ENCODE measurements around the gene C1QTNF12.

The C1QTNF12 gene

DNA sequence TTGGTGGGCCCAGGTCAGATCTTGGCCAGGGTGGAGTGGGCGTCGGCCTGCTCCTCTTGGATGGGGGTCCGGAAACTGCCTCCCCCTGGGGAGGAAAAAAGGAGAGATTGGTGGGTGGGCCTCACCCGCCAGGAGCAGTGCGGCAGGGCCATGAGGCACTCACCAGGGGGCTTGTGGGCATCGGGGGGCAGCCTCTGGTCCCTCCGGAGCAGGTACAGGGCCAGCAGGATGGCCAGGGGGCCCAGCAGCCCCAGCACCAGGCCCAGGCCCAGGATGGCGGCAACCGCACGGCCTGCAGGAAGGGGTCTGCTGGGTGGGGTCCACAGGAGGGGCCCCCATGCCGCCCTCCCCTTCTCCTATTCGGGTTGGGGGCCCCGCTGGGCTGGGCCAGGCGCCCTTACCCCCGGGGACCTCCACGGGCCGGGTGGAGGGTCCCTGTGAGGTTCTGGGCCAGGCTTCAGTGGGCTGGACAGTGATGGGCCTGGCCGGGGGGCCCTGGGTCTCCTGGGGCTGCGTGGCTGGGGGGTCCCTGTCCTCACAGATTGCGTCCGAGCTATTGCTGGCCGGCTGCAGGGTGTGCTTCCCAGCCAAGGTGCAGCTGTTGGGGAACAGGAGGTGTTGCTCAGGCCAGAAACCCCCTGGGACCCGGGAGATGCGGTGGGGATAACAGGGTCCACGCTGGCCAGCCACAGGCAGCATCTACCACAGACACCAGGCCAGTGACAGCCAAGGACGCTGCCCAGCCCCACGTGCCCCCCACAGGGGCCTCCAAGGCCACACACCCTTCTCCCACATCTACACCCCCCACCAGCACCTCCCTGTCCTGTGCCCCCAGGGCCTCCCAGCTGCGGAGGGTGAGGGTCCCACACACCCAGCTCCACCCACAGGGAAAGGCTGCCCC, 34.7 kb downstream of the C1QTNF12 start:
- peaks cover 65% of the 10 kb centered on the region for H3K4me1 Mint-ChIP-seq
- H3K27ac Mint-ChIP-seq: peak overlapping the region; percentile 74
- H3K4me3 Mint-ChIP-seq: peak overlapping the region; percentile 93
- H3K9me3 Mint-ChIP-seq: no peaks in the 10 kb centered on the region
- DNase-seq (ENCODE audit: low spot score in 2 of 2): no peak
- ATAC-seq: no peak
- peaks cover 93% of the 10 kb centered on the region for H3K36me3 Mint-ChIP-seq

DNA sequence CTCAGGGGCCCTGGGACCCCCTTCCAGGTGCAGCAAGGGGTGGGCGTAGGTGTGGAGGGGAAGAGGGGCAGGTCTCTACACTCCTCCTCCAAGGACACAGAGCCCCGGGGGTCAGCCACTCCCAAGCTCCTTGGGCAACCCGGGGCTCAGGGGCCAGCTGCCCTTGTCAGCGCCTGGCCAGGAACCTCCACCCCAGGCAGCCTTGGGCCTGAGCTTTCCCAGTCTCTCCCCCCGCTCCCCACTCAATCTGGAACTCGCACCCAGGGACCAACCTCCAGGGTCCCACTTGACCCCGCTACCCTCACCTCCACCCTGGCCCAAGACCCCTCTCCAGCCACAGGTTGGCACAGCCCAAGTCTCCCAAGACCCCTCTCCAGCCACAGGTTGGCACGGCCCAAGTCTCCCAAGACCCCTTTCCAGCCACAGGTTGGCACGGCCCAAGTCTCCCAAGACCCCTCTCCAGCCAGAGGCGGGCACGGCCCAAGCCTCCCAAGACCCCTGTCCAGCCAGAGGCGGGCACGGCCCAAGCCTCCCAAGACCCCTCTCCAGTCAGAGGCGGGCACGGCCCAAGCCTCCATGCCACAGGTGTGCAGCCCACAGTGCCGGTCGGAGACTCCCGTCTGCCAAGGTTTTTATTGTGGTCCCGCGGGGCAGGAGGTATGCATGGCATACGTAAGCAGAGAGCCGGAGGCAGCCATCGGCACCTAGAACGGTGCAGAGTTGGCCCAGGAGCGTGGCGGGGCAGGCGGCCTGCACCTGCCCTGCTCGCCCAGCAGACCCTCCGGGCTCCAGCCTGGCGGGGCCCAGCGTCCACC, 35.6 kb downstream of the C1QTNF12 start:
- Mint-ChIP-seq H3K4me3 (peak overlapping the region; percentile 93), H3K27ac (peak overlapping the region; percentile 58), H3K36me3 (peaks cover 90% of the 10 kb centered on the region), H3K9me3 (no peaks in the 10 kb centered on the region), H3K4me1 (peaks cover 56% of the 10 kb centered on the region)
- DNase-seq (ENCODE audit: low spot score in 2 of 2): no peak
- no peak for ATAC-seq

- H3K4me1 Mint-ChIP-seq: peaks cover 43% of the 10 kb centered on the region
- ATAC-seq (peak; percentile 14), DNase-seq (ENCODE audit: low spot score in 2 of 2) (no peak)
- H3K27ac Mint-ChIP-seq: peak overlapping the region; percentile 97
- no peaks in the 10 kb centered on the region for H3K9me3 Mint-ChIP-seq
- peaks cover 90% of the 10 kb centered on the region for H3K36me3 Mint-ChIP-seq
- peak overlapping the region; percentile 93 for H3K4me3 Mint-ChIP-seq
Measured at GRCh38 chr1:1208713-1209433, 37.6 kb downstream of the C1QTNF12 start.

- H3K27ac Mint-ChIP-seq: peak overlapping the region; percentile 97
- peaks cover 86% of the 10 kb centered on the region for H3K36me3 Mint-ChIP-seq
- ATAC-seq (no peak), DNase-seq (ENCODE audit: low spot score in 2 of 2) (no peak)
- peak overlapping the region; percentile 93 for H3K4me3 Mint-ChIP-seq
- H3K9me3 Mint-ChIP-seq: no peaks in the 10 kb centered on the region
- H3K4me1 Mint-ChIP-seq: peaks cover 43% of the 10 kb centered on the region
Measured at GRCh38 chr1:1207571-1207892, 39.0 kb downstream of the C1QTNF12 start.

- H3K4me1 Mint-ChIP-seq: peaks cover 43% of the 10 kb centered on the region
- H3K4me3 Mint-ChIP-seq: peak overlapping the region; percentile 93
- DNase-seq (ENCODE audit: low spot score in 2 of 2) (no peak), ATAC-seq (no peak)
- peak overlapping the region; percentile 97 for H3K27ac Mint-ChIP-seq
- peaks cover 81% of the 10 kb centered on the region for H3K36me3 Mint-ChIP-seq
- no peaks in the 10 kb centered on the region for H3K9me3 Mint-ChIP-seq
Measured at GRCh38 chr1:1206966-1207531, 39.5 kb downstream of the C1QTNF12 start.

GRCh38 chr1:1206376-1206965, 40.1 kb downstream of the C1QTNF12 start, which contains the start of gene TNFRSF18:
TNFRSF18 (minus strand) TSS chr1:1206592; CDS start chr1:1206571, 21 bp downstream.
- H3K27ac Mint-ChIP-seq: peak within 1 kb of the TSS; percentile 97
- peak; percentile 39 for ATAC-seq
- DNase-seq (ENCODE audit: low spot score in 2 of 2): no peak
- peaks cover 76% of the 10 kb centered on the region for H3K36me3 Mint-ChIP-seq
- H3K9me3 Mint-ChIP-seq: no peaks in the 10 kb centered on the region
- H3K4me1 Mint-ChIP-seq: peaks cover 43% of the 10 kb centered on the region
- peak within 1 kb of the TSS; percentile 93 for H3K4me3 Mint-ChIP-seq

GRCh38 chr1:1205769-1206375, 40.6 kb downstream of the C1QTNF12 start:
- Mint-ChIP-seq H3K36me3 (peaks cover 71% of the 10 kb centered on the region), H3K4me3 (peak overlapping the region; percentile 93), H3K4me1 (peaks cover 37% of the 10 kb centered on the region), H3K27ac (peak overlapping the region; percentile 91), H3K9me3 (no peaks in the 10 kb centered on the region)
- no peak for DNase-seq (ENCODE audit: low spot score in 2 of 2)
- no peak for ATAC-seq

- DNase-seq (ENCODE audit: low spot score in 2 of 2): no peak
- Mint-ChIP-seq H3K36me3 (peaks cover 71% of the 10 kb centered on the region), H3K4me3 (peak overlapping the region; percentile 93), H3K9me3 (no peaks in the 10 kb centered on the region), H3K27ac (peak overlapping the region; percentile 54), H3K4me1 (peaks cover 38% of the 10 kb centered on the region)
- ATAC-seq: no peak
Measured at GRCh38 chr1:1204998-1205768, 41.3 kb downstream of the C1QTNF12 start.

- ATAC-seq (no peak), DNase-seq (ENCODE audit: low spot score in 2 of 2) (no peak)
- peaks cover 71% of the 10 kb centered on the region for H3K36me3 Mint-ChIP-seq
- peak overlapping the region; percentile 93 for H3K4me3 Mint-ChIP-seq
- H3K4me1 Mint-ChIP-seq: peaks cover 38% of the 10 kb centered on the region
- peak overlapping the region; percentile 54 for H3K27ac Mint-ChIP-seq
- no peaks in the 10 kb centered on the region for H3K9me3 Mint-ChIP-seq
Measured at GRCh38 chr1:1204425-1204920, 42.0 kb downstream of the C1QTNF12 start.

GRCh38 chr1:1203561-1204424, 42.7 kb downstream of the C1QTNF12 start:
- DNase-seq (ENCODE audit: low spot score in 2 of 2) (no peak), ATAC-seq (no peak)
- Mint-ChIP-seq H3K4me1 (peaks cover 32% of the 10 kb centered on the region), H3K36me3 (peaks cover 69% of the 10 kb centered on the region), H3K4me3 (peak overlapping the region; percentile 93), H3K9me3 (no peaks in the 10 kb centered on the region), H3K27ac (peak overlapping the region; percentile 8)

GRCh38 chr1:1202831-1203560, 43.5 kb downstream of the C1QTNF12 start:
- DNase-seq (ENCODE audit: low spot score in 2 of 2) (no peak), ATAC-seq (no peak)
- peak overlapping the region; percentile 93 for H3K4me3 Mint-ChIP-seq
- peak overlapping the region; percentile 48 for H3K27ac Mint-ChIP-seq
- peaks cover 24% of the 10 kb centered on the region for H3K4me1 Mint-ChIP-seq
- H3K36me3 Mint-ChIP-seq: peaks cover 69% of the 10 kb centered on the region
- H3K9me3 Mint-ChIP-seq: no peaks in the 10 kb centered on the region
